Tibial nerve (tissue), 4 donors: ENCODE results near the gene MEOX1.

Experiments
- EP300 ChIP-seq, 2 donors: sonication (generic); formaldehyde crosslinking; IDR thresholded peaks; one replicate each; pipeline ENCODE4 v1.6.1; 2017; ENCODE audit warnings: antibody characterized with exemption in 2 of 2, mild to moderate bottlenecking in 1 of 2
- POLR2A ChIP-seq, 2 donors: fragments of 450-650 bp; IDR thresholded peaks; one replicate each; pipeline ENCODE4 v1.6.1; 2017; ENCODE audit warnings: antibody characterized with exemption in 2 of 2, mild to moderate bottlenecking in 2 of 2, moderate library complexity in 2 of 2
- TF ChIP-seq, protein P1 (sequence below), 5 experiments: fragments of 200-600 bp in 3 of 5; fragments of 450-650 bp in 2 of 5; sonication (generic) in 3 of 5; IDR thresholded peaks; one replicate each; pipeline ENCODE4 v1.5.1; 2016 to 2019; ENCODE audit warnings: antibody characterized with exemption in 5 of 5, mild to moderate bottlenecking in 3 of 5, moderate library complexity in 2 of 5

DNA sequence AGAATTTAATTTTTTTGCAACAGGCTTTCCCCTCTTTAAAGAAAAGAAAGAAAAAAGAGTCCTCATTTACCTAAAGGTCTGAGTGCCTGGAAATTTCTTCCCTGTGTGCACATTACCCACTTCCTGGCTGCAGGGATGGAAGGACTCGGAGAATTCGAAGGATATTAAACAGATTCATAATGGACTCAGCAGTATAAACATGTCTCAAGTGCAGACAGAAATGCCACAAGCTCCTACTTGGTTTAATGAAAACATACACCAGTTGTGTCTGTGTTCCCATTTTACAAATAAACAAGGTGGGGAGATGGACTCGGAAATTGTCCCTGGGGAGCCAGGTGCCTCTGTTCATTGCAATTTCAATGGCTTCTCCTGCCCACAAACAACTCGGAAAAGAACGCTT, 47.2 kb downstream of the MEOX1 start:
- TF ChIP-seq POLR2A (IDR thresholded peaks at IDR 0.05) (no peak), EP300 (IDR thresholded peaks at IDR 0.05) (no peak)
- TF ChIP-seq, protein P1, sequence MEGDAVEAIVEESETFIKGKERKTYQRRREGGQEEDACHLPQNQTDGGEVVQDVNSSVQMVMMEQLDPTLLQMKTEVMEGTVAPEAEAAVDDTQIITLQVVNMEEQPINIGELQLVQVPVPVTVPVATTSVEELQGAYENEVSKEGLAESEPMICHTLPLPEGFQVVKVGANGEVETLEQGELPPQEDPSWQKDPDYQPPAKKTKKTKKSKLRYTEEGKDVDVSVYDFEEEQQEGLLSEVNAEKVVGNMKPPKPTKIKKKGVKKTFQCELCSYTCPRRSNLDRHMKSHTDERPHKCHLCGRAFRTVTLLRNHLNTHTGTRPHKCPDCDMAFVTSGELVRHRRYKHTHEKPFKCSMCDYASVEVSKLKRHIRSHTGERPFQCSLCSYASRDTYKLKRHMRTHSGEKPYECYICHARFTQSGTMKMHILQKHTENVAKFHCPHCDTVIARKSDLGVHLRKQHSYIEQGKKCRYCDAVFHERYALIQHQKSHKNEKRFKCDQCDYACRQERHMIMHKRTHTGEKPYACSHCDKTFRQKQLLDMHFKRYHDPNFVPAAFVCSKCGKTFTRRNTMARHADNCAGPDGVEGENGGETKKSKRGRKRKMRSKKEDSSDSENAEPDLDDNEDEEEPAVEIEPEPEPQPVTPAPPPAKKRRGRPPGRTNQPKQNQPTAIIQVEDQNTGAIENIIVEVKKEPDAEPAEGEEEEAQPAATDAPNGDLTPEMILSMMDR (IDR thresholded peaks at IDR 0.05): no peak
